WTC11 (cell line): ENCODE results near the gene HSD17B12.

Source experiments
- CREB1 ChIP-seq: sonication (generic); formaldehyde crosslinking; IDR thresholded peaks from 2 replicates; pipeline ENCODE4 v1.8.0; 2023; ENCODE audit warnings: mild to moderate bottlenecking, missing genetic modification reagents
- CTCF ChIP-seq: fragments of 200-600 bp; IDR thresholded peaks from 2 replicates; pipeline ENCODE4 v1.8.0; 2022; ENCODE audit warnings: antibody characterized with exemption
- ESRRA ChIP-seq: sonication (generic); formaldehyde crosslinking; IDR thresholded peaks from 2 replicates; pipeline ENCODE4 v1.8.1; 2022; ENCODE audit warnings: mild to moderate bottlenecking, missing genetic modification reagents, borderline replicate concordance
- FOXK1 ChIP-seq: sonication (generic); formaldehyde crosslinking; IDR thresholded peaks from 2 replicates; pipeline ENCODE4 v1.8.0; 2022; ENCODE audit warnings: mild to moderate bottlenecking, moderate library complexity, missing genetic modification reagents
- FOXP1 ChIP-seq: sonication (generic); formaldehyde crosslinking; IDR thresholded peaks from 2 replicates; pipeline ENCODE4 v1.8.0; 2022; ENCODE audit warnings: missing genetic modification reagents, mild to moderate bottlenecking, moderate library complexity, borderline replicate concordance
- HMGA2 ChIP-seq: fragments of 250-450 bp; sonication (Bioruptor Pico); IDR thresholded peaks from 2 replicates; pipeline ENCODE4 v1.4.0; 2021; ENCODE audit warnings: mild to moderate bottlenecking, moderate library complexity
- NFE2L1 ChIP-seq: sonication (generic); formaldehyde crosslinking; IDR thresholded peaks from 2 replicates; pipeline ENCODE4 v1.8.1; 2023; ENCODE audit warnings: missing genetic modification reagents
- NFYB ChIP-seq: sonication (generic); formaldehyde crosslinking; conservative IDR thresholded peaks from 2 replicates; pipeline ENCODE4 v1.8.0; 2022; ENCODE audit warnings: low read depth, missing genetic modification reagents
- NR3C1 ChIP-seq: sonication (generic); formaldehyde crosslinking; conservative IDR thresholded peaks from 2 replicates; pipeline ENCODE4 v1.8.1; 2023; ENCODE audit warnings: low read depth, mild to moderate bottlenecking, missing genetic modification reagents
- TP53 ChIP-seq: sonication (generic); formaldehyde crosslinking; IDR thresholded peaks from 2 replicates; pipeline ENCODE4 v1.8.1; 2023; ENCODE audit warnings: mild to moderate bottlenecking, missing genetic modification reagents
- ZNF396 ChIP-seq: fragments of 250-450 bp; sonication (Bioruptor Pico); IDR thresholded peaks from 2 replicates; pipeline ENCODE4 v1.8.0; 2021; ENCODE audit warnings: mild to moderate bottlenecking, moderate library complexity, borderline replicate concordance
- TF ChIP-seq, protein P1 (sequence below): fragments of 250-450 bp; sonication (Bioruptor Pico); IDR thresholded peaks from 2 replicates; pipeline ENCODE4 v1.8.0; 2021; ENCODE audit warnings: mild to moderate bottlenecking
- TF ChIP-seq, protein P2 (sequence below): sonication (generic); formaldehyde crosslinking; IDR thresholded peaks from 2 replicates; pipeline ENCODE4 v1.8.0; 2022; ENCODE audit warnings: mild to moderate bottlenecking, missing genetic modification reagents
- TF ChIP-seq, protein P3 (sequence below): sonication (generic); formaldehyde crosslinking; IDR thresholded peaks from 2 replicates; pipeline ENCODE4 v1.8.1; 2023; ENCODE audit warnings: mild to moderate bottlenecking, missing genetic modification reagents, moderate library complexity

GRCh38 chr11:43638717-43639116 lies 41.8 kb upstream of the HSD17B12 start:
- no peak for TF ChIP-seq CTCF
- TF ChIP-seq, protein P1, sequence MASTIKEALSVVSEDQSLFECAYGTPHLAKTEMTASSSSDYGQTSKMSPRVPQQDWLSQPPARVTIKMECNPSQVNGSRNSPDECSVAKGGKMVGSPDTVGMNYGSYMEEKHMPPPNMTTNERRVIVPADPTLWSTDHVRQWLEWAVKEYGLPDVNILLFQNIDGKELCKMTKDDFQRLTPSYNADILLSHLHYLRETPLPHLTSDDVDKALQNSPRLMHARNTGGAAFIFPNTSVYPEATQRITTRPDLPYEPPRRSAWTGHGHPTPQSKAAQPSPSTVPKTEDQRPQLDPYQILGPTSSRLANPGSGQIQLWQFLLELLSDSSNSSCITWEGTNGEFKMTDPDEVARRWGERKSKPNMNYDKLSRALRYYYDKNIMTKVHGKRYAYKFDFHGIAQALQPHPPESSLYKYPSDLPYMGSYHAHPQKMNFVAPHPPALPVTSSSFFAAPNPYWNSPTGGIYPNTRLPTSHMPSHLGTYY (CRISPR knock-in tag): no peak
- TF ChIP-seq, protein P2, sequence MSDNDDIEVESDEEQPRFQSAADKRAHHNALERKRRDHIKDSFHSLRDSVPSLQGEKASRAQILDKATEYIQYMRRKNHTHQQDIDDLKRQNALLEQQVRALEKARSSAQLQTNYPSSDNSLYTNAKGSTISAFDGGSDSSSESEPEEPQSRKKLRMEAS (CRISPR knock-in tag): no peak
- no peak for TF ChIP-seq CREB1
- no peak for TF ChIP-seq HMGA2
- TF ChIP-seq NFYB: no peak
- TF ChIP-seq, protein P3, sequence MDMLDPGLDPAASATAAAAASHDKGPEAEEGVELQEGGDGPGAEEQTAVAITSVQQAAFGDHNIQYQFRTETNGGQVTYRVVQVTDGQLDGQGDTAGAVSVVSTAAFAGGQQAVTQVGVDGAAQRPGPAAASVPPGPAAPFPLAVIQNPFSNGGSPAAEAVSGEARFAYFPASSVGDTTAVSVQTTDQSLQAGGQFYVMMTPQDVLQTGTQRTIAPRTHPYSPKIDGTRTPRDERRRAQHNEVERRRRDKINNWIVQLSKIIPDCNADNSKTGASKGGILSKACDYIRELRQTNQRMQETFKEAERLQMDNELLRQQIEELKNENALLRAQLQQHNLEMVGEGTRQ (CRISPR knock-in tag): no peak
- TF ChIP-seq ESRRA: no peak
- TF ChIP-seq FOXP1 (CRISPR knock-in tag): no peak
- TF ChIP-seq FOXK1 (CRISPR knock-in tag): no peak
- no peak for TF ChIP-seq ZNF396 (CRISPR knock-in tag)
- TF ChIP-seq NR3C1: no peak
- TF ChIP-seq TP53 (CRISPR knock-in tag): no peak
- no peak for TF ChIP-seq NFE2L1 (CRISPR knock-in tag)
